Suprapubic skin (tissue), 3 donors: ENCODE results near the gene RPUSD3.

Source experiments
- CTCF ChIP-seq, 2 donors: fragments of 200-600 bp in 1 of 2; fragments of 450-650 bp in 1 of 2; sonication (generic) in 1 of 2; IDR thresholded peaks; one replicate each; pipeline ENCODE4 v1.5.1; 2016 to 2019; ENCODE audit warnings: antibody characterized with exemption in 2 of 2, mild to moderate bottlenecking in 1 of 2, moderate library complexity in 1 of 2
- POLR2AphosphoS5 ChIP-seq, 3 donors: sonication (generic); formaldehyde crosslinking; IDR thresholded peaks; one replicate each; pipeline ENCODE4 v1.6.1; 2017; ENCODE audit warnings: antibody characterized with exemption in 3 of 3

GRCh38 chr3:9815986-9816385, 27.8 kb downstream of the RPUSD3 start:
- no peak for TF ChIP-seq CTCF (IDR thresholded peaks at IDR 0.05)
- no peak for TF ChIP-seq POLR2AphosphoS5 (IDR thresholded peaks at IDR 0.05)
